ENCODE results near the gene ILRUN.

DNA sequence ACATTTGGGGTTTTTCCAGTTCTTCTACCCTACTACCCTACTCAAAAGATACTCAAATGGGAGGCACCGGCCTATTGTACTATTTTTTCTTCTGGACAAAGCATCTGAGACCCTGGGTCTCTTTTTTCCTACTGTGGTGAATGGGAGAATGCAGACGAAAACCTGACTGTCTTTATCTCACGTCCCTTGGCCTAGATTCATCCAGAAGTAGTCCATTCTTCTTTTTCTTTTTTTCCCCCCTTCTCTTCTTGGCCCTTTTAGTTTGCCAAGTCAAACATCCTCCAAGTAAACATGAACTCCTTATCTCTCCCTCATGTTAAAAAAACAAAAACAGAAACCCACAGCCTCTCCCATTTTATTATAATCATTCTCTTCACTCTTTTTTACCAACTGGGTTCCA lies 8.7 kb upstream of the ILRUN start:
- TF ChIP-seq KLF1 (tag; IDR thresholded peaks at IDR 0.05) (no peak), POLR2AphosphoS5 (IDR thresholded peaks at IDR 0.05; ENCODE audit: control insufficient read depth, insufficient read depth, low read depth, low read length) (no peak)

Measured in K562 (cell line).